NB4 (cell line): ENCODE data around the gene AGPAT3.

Experiments
- POLR2A ChIP-seq: IDR thresholded peaks from 2 replicates; pipeline ENCODE4 v1.6.1; 2011; ENCODE audit warnings: mild to moderate bottlenecking; ENCODE audit not compliant: insufficient read length; ENCODE audit errors: extremely low read depth
- TF ChIP-seq, protein P1 (sequence below): IDR thresholded peaks from one replicate; pipeline ENCODE4 v1.5.1; 2012; ENCODE audit warnings: low read depth, low read length

DNA sequence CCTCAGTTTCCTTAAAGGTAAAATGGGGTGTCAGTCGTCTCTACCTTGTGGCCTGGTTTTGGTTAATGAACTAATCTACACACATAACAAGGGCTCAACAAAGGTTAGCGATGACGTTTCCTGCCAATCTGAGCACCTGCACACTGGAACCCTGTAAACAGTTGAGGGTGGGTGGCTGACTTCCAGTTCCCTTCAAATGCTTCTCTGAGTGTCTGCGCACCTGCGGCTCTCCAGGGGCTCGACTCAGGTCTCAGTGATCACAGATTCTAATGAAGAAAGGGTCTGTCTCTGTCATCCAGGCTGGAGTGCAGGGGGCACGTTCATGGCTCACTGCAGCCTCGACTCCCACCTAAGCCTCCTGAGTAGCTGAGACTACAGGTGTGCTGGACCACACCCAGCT is 3.3 kb upstream of the AGPAT3 start:
- TF ChIP-seq, protein P1, sequence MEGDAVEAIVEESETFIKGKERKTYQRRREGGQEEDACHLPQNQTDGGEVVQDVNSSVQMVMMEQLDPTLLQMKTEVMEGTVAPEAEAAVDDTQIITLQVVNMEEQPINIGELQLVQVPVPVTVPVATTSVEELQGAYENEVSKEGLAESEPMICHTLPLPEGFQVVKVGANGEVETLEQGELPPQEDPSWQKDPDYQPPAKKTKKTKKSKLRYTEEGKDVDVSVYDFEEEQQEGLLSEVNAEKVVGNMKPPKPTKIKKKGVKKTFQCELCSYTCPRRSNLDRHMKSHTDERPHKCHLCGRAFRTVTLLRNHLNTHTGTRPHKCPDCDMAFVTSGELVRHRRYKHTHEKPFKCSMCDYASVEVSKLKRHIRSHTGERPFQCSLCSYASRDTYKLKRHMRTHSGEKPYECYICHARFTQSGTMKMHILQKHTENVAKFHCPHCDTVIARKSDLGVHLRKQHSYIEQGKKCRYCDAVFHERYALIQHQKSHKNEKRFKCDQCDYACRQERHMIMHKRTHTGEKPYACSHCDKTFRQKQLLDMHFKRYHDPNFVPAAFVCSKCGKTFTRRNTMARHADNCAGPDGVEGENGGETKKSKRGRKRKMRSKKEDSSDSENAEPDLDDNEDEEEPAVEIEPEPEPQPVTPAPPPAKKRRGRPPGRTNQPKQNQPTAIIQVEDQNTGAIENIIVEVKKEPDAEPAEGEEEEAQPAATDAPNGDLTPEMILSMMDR: no peak
- TF ChIP-seq POLR2A: no peak
